CD14-positive monocyte (primary cell): ENCODE measurements around the gene IFNW1. TPM values are rescaled to one million over a fixed set of nuclear protein-coding genes. Genes with fewer than 3 reads are reported as not detected.
"Not testable (repeated sequence)": the region's sequence is repeated elsewhere in the genome, so short reads cannot be mapped to it uniquely, and the experiment has no call there.

Source experiments
- DNase-seq, 3 donors: peaks; one replicate each; pipeline ENCODE4 v3.0.0-alpha.2; 2011 to 2022
- H2AFZ ChIP-seq: 2 replicates; pipeline ENCODE4 v1.6.0; 2012; ENCODE audit warnings: mild to moderate bottlenecking, low read depth, low read length, inconsistent platforms; ENCODE audit not compliant: insufficient read depth, poor library complexity, severe bottlenecking
- H3K27ac ChIP-seq, 2 donors: 1 replicate in 1 of 2; 2 replicates in 1 of 2; pipeline ENCODE4 v1.5.1; 2012 to 2013; ENCODE audit warnings: low read length in 2 of 2, control low read depth in 1 of 2, inconsistent platforms in 1 of 2, low read depth in 1 of 2, mild to moderate bottlenecking in 1 of 2
- H3K27me3 ChIP-seq, 2 donors: one replicate each; pipeline versions ENCODE4 v1.6.0 to v1.6.1; 2011 to 2013; ENCODE audit warnings: low read length in 2 of 2; ENCODE audit not compliant: control insufficient read depth in 2 of 2, insufficient read depth in 2 of 2
- H3K36me3 ChIP-seq, 2 donors: replicated peaks in 1 of 2; 1 replicate in 1 of 2; 2 replicates in 1 of 2; pipeline versions ENCODE4 v1.5.1 to v1.6.1; 2012 to 2013; ENCODE audit warnings: low read length in 2 of 2, control low read depth in 1 of 2, inconsistent platforms in 1 of 2, mild to moderate bottlenecking in 1 of 2; ENCODE audit not compliant: insufficient read depth in 2 of 2, control insufficient read depth in 1 of 2
- H3K4me1 ChIP-seq, 2 donors: 1 replicate in 1 of 2; 2 replicates in 1 of 2; pipeline versions ENCODE4 v1.5.1 to v1.6.1; 2012 to 2013; ENCODE audit warnings: low read length in 2 of 2, control low read depth in 1 of 2, inconsistent platforms in 1 of 2, mild to moderate bottlenecking in 1 of 2, moderate library complexity in 1 of 2; ENCODE audit not compliant: insufficient read depth in 2 of 2, control insufficient read depth in 1 of 2
- H3K4me2 ChIP-seq: replicated peaks from 2 replicates; pipeline ENCODE3; 2012; ENCODE audit warnings: low read length, moderate library complexity, mild to moderate bottlenecking; ENCODE audit not compliant: poor library complexity, severe bottlenecking; ENCODE audit errors: extremely low read depth
- H3K4me3 ChIP-seq, 3 experiments: fragments of 200-600 bp in 1 of 3; sonication (generic) in 1 of 3; replicated peaks in 1 of 3; 1 replicate in 2 of 3; 2 replicates in 1 of 3; pipeline ENCODE4 v1.5.1; 2011 to 2013; ENCODE audit warnings: low read length in 3 of 3, mild to moderate bottlenecking in 3 of 3, control low read depth in 2 of 3, low read depth in 2 of 3, inconsistent platforms in 1 of 3, moderate library complexity in 1 of 3
- H3K79me2 ChIP-seq: 2 replicates; pipeline ENCODE4 v1.6.0; 2012; ENCODE audit warnings: mild to moderate bottlenecking, control low read depth, inconsistent platforms, low read length, moderate library complexity; ENCODE audit not compliant: insufficient read depth
- H3K9ac ChIP-seq: 2 replicates; pipeline ENCODE4 v1.6.0; 2017; ENCODE audit warnings: low read length, mild to moderate bottlenecking; ENCODE audit not compliant: insufficient read depth, poor library complexity, severe bottlenecking
- H3K9me3 ChIP-seq, 2 donors: replicated peaks in 1 of 2; 1 replicate in 1 of 2; 2 replicates in 1 of 2; pipeline versions ENCODE4 v1.5.1 to v1.6.1; 2012 to 2013; ENCODE audit warnings: low read length in 2 of 2, control low read depth in 1 of 2; ENCODE audit not compliant: control insufficient read depth in 1 of 2, insufficient read depth in 1 of 2
- H4K20me1 ChIP-seq: 2 replicates; pipeline ENCODE4 v1.6.0; 2012; ENCODE audit warnings: mild to moderate bottlenecking, low read length, control low read depth, moderate library complexity; ENCODE audit not compliant: insufficient read depth
- H3K27ac Mint-ChIP-seq, 7 donors: one replicate each; pipeline ENCODE4 v1.8.0; 2020; ENCODE audit warnings: mild to moderate bottlenecking in 7 of 7, mixed read lengths in 7 of 7, moderate library complexity in 6 of 7, inconsistent platforms in 2 of 7
- H3K27me3 Mint-ChIP-seq, 3 donors: one replicate each; pipeline ENCODE4 v1.8.0; 2021 to 2022; ENCODE audit warnings: low read depth in 3 of 3, mild to moderate bottlenecking in 3 of 3, mixed read lengths in 3 of 3, moderate library complexity in 3 of 3, inconsistent platforms in 1 of 3
- H3K36me3 Mint-ChIP-seq, 2 donors: one replicate each; pipeline ENCODE4 v1.8.0; 2020; ENCODE audit warnings: mixed read lengths in 2 of 2, inconsistent platforms in 1 of 2, mild to moderate bottlenecking in 1 of 2
- H3K4me1 Mint-ChIP-seq: one replicate; pipeline ENCODE4 v1.8.0; 2020; ENCODE audit warnings: mild to moderate bottlenecking, mixed read lengths
- H3K4me3 Mint-ChIP-seq, 2 donors: one replicate each; pipeline ENCODE4 v1.8.0; 2020; ENCODE audit warnings: mild to moderate bottlenecking in 2 of 2, mixed read lengths in 2 of 2, moderate library complexity in 1 of 2
- H3K9me3 Mint-ChIP-seq, 7 donors: one replicate each; pipeline ENCODE4 v1.8.0; 2020 to 2022; ENCODE audit warnings: mixed read lengths in 7 of 7, mild to moderate bottlenecking in 6 of 7, moderate library complexity in 6 of 7, inconsistent platforms in 2 of 7
- CTCF ChIP-seq: fragments of 200-600 bp; IDR thresholded peaks from one replicate; pipeline ENCODE4 v1.8.0; 2022; ENCODE audit warnings: antibody characterized with exemption, mild to moderate bottlenecking
- WGBS: methylation state at CpG from one replicate; pipeline ENCODE4 v1.1.5; 2013; ENCODE audit warnings: missing lambda C conversion rate; ENCODE audit not compliant: insufficient coverage; 5-methylcytosine and 5-hydroxymethylcytosine counted together
- intact Hi-C, 2 donors: fragments of 100-400 bp; cut with micrococcal nuclease; formaldehyde crosslinking; loops; one replicate each; pipeline versions ENCODE4 v1.15.0 to v1.15.1; 2023
- polyA plus RNA-seq, 3 donors: library from polyadenylated mRNA; depleted of rRNA in 1 of 3; unstranded in 2 of 3; stranded (reverse) in 1 of 3; fragments of 300-500 nt in 2 of 3; fragments of >200 nt in 1 of 3; fragmentation: Illumina TruSeq in 2 of 3; gene quantifications; 1 replicate in 2 of 3; 2 replicates in 1 of 3; pipeline ENCODE4 v1.2.3, GENCODE V29; 2012 to 2021

The IFNW1 gene
- polyA plus RNA-seq, 3 donors, result not detected

GRCh38 chr9:21182810-21183736, 41.4 kb upstream of the IFNW1 start:
- DNase-seq, result peak; percentile 32 to 61 (median 59)
- Mint-ChIP-seq H3K4me1 (peaks cover 15% of the 10 kb centered on the region), H3K27ac (peak overlapping the region in 6 of 7 donors; percentile 19 to 88 (median 56)), H3K4me3 (peak overlapping the region in 1 of 2 donors; percentile 51)
- H3K79me2 ChIP-seq, H3K27me3 Mint-ChIP-seq, H3K4me3 ChIP-seq, H3K4me1 ChIP-seq, intact Hi-C loops, H3K27ac ChIP-seq, H3K9ac ChIP-seq, H3K27me3 ChIP-seq, H3K9me3 ChIP-seq, H3K36me3 Mint-ChIP-seq, H3K9me3 Mint-ChIP-seq, H3K36me3 ChIP-seq, H4K20me1 ChIP-seq: not testable (repeated sequence)
- H2AFZ ChIP-seq, result peak overlapping the region; percentile 50
- H3K4me2 ChIP-seq, result peak overlapping the region; percentile 11
- TF ChIP-seq CTCF, result peak; percentile 68
- no CpG with 5 or more reads among the region's 4 CpGs for WGBS

- Mint-ChIP-seq H3K4me1 (peaks cover under 1% of the 10 kb centered on the region), H3K27ac (no peak overlapping the region), H3K9me3 (no peaks in the 10 kb centered on the region), H3K4me3 (no peak overlapping the region), H3K27me3 (peaks cover 0 to 1% (median 0%) of the 10 kb centered on the region in 3 donors), H3K36me3 (no peaks in the 10 kb centered on the region)
- Histone ChIP-seq H3K9me3 (no peaks in the 10 kb centered on the region), H3K4me3 (no peak overlapping the region), H3K27me3 (no peaks in the 10 kb centered on the region), H3K27ac (no peak overlapping the region), H3K36me3 (no peaks in the 10 kb centered on the region), H4K20me1 (no peaks in the 10 kb centered on the region), H3K4me2 (no peak overlapping the region), H3K79me2 (no peaks in the 10 kb centered on the region), H2AFZ (no peak overlapping the region), H3K9ac (no peak overlapping the region), H3K4me1 (no peaks in the 10 kb centered on the region)
- intact Hi-C loops, result no loop called here
- 100% methylated on average over 1 of the region's 2 CpGs for WGBS
- no peak for TF ChIP-seq CTCF
- DNase-seq, result no peak
Observed at GRCh38 chr9:21174671-21175070, 33.0 kb upstream of the IFNW1 start.
